Skeletal muscle satellite cell (primary cell): ENCODE results near the gene CCDC141.
"Not testable (repeated sequence)": the region's sequence is repeated elsewhere in the genome, so short reads cannot be mapped to it uniquely, and the experiment has no call there.

Experiments used
- H3K27me3 ChIP-seq: 2 replicates; pipeline ENCODE4 v1.7.0; 2013; ENCODE audit warnings: low read length; ENCODE audit not compliant: control insufficient read depth, insufficient read depth
- H3K36me3 ChIP-seq: 2 replicates; pipeline ENCODE4 v1.7.0; 2013; ENCODE audit warnings: mild to moderate bottlenecking, control low read depth, low read length; ENCODE audit not compliant: insufficient read depth
- H3K4me1 ChIP-seq: 2 replicates; pipeline ENCODE4 v1.7.0; 2013; ENCODE audit warnings: low read length; ENCODE audit not compliant: control insufficient read depth, insufficient read depth
- H3K4me2 ChIP-seq: 2 replicates; pipeline ENCODE4 v1.7.0; 2013; ENCODE audit warnings: mild to moderate bottlenecking, low read length
- H3K4me3 ChIP-seq: 2 replicates; pipeline ENCODE4 v1.7.0; 2013; ENCODE audit warnings: low read length
- H3K9ac ChIP-seq: 2 replicates; pipeline ENCODE4 v1.7.0; 2013; ENCODE audit warnings: mild to moderate bottlenecking, low read depth, low read length, moderate library complexity
- H3K9me3 ChIP-seq: replicated peaks from 2 replicates; pipeline ENCODE4 v1.7.0; 2013; ENCODE audit warnings: mild to moderate bottlenecking, control low read depth, low read length

CCDC141 gene

GRCh38 chr2:179036353-179036905 is 13.5 kb downstream of the CCDC141 start:
- H3K4me1 ChIP-seq = peaks cover 12% of the 10 kb centered on the region
- no peaks in the 10 kb centered on the region for H3K9me3 ChIP-seq
- H3K27me3 ChIP-seq = no peaks in the 10 kb centered on the region
- no peak overlapping the region for H3K4me3 ChIP-seq
- H3K9ac ChIP-seq = no peak overlapping the region
- no peak overlapping the region for H3K4me2 ChIP-seq
- no peaks in the 10 kb centered on the region for H3K36me3 ChIP-seq

GRCh38 chr2:179031731-179032408 is 18.1 kb downstream of the CCDC141 start:
- Histone ChIP-seq H3K4me1 (peaks cover 15% of the 10 kb centered on the region), H3K4me3 (no peak overlapping the region)

GRCh38 chr2:179024445-179024844 is 25.5 kb downstream of the CCDC141 start:
- H3K36me3 ChIP-seq = no peaks in the 10 kb centered on the region
- H3K9ac ChIP-seq = no peak overlapping the region
- H3K4me1 ChIP-seq = no peaks in the 10 kb centered on the region
- no peaks in the 10 kb centered on the region for H3K27me3 ChIP-seq
- H3K4me2 ChIP-seq = no peak overlapping the region
- H3K4me3 ChIP-seq = no peak overlapping the region
- peaks cover 4% of the 10 kb centered on the region for H3K9me3 ChIP-seq

More at GRCh38 chr2:179031731-179032408, 18.1 kb downstream of the CCDC141 start:
- H3K36me3 ChIP-seq = no peaks in the 10 kb centered on the region
- no peak overlapping the region for H3K9ac ChIP-seq
- peak overlapping the region; percentile 6 for H3K4me2 ChIP-seq
- no peaks in the 10 kb centered on the region for H3K27me3 ChIP-seq
- peaks cover 4% of the 10 kb centered on the region for H3K9me3 ChIP-seq

- Histone ChIP-seq H3K4me2 (no peak overlapping the region), H3K36me3 (no peaks in the 10 kb centered on the region), H3K4me3 (no peak overlapping the region), H3K9ac (no peak overlapping the region), H3K27me3 (no peaks in the 10 kb centered on the region), H3K9me3 (peaks cover under 1% of the 10 kb centered on the region), H3K4me1 (no peaks in the 10 kb centered on the region)
Observed at GRCh38 chr2:179022685-179023084, 27.3 kb downstream of the CCDC141 start.

GRCh38 chr2:179021258-179021657 is 28.7 kb downstream of the CCDC141 start:
- Histone ChIP-seq H3K9me3 (no peaks in the 10 kb centered on the region), H3K27me3 (no peaks in the 10 kb centered on the region), H3K36me3 (no peaks in the 10 kb centered on the region), H3K4me1 (no peaks in the 10 kb centered on the region), H3K4me2 (no peak overlapping the region), H3K9ac (no peak overlapping the region), H3K4me3 (no peak overlapping the region)

GRCh38 chr2:179020156-179020750 is 29.7 kb downstream of the CCDC141 start:
- no peaks in the 10 kb centered on the region for H3K27me3 ChIP-seq
- no peak overlapping the region for H3K4me2 ChIP-seq
- H3K9ac ChIP-seq = no peak overlapping the region
- H3K36me3 ChIP-seq = no peaks in the 10 kb centered on the region
- H3K4me1 ChIP-seq = no peaks in the 10 kb centered on the region
- H3K9me3 ChIP-seq = no peaks in the 10 kb centered on the region
- H3K4me3 ChIP-seq = no peak overlapping the region

GRCh38 chr2:179019260-179019659 is 30.7 kb downstream of the CCDC141 start:
- H3K9ac ChIP-seq = no peak overlapping the region
- H3K4me2 ChIP-seq = no peak overlapping the region
- H3K4me3 ChIP-seq = no peak overlapping the region
- H3K4me1 ChIP-seq = no peaks in the 10 kb centered on the region
- no peaks in the 10 kb centered on the region for H3K36me3 ChIP-seq
- H3K27me3 ChIP-seq = no peaks in the 10 kb centered on the region
- no peaks in the 10 kb centered on the region for H3K9me3 ChIP-seq

- no peak overlapping the region for H3K9ac ChIP-seq
- H3K27me3 ChIP-seq = no peaks in the 10 kb centered on the region
- H3K4me1 ChIP-seq = no peaks in the 10 kb centered on the region
- no peaks in the 10 kb centered on the region for H3K36me3 ChIP-seq
- H3K9me3 ChIP-seq = no peaks in the 10 kb centered on the region
- H3K4me3 ChIP-seq = no peak overlapping the region
- H3K4me2 ChIP-seq = no peak overlapping the region
Observed at GRCh38 chr2:179017773-179018357, 32.1 kb downstream of the CCDC141 start.

GRCh38 chr2:179014189-179014588 is 35.7 kb downstream of the CCDC141 start:
- not testable (repeated sequence) for H3K4me2 ChIP-seq, H3K4me3 ChIP-seq, H3K27me3 ChIP-seq, H3K9me3 ChIP-seq, H3K36me3 ChIP-seq, H3K9ac ChIP-seq, H3K4me1 ChIP-seq

GRCh38 chr2:179005976-179006375 is 44.0 kb downstream of the CCDC141 start:
- Histone ChIP-seq H3K36me3 (no peaks in the 10 kb centered on the region), H3K4me3 (no peak overlapping the region), H3K4me2 (no peak overlapping the region), H3K4me1 (no peaks in the 10 kb centered on the region), H3K27me3 (no peaks in the 10 kb centered on the region), H3K9ac (no peak overlapping the region), H3K9me3 (no peaks in the 10 kb centered on the region)

GRCh38 chr2:178999476-178999875 is 50.5 kb downstream of the CCDC141 start:
- H3K9me3 ChIP-seq = no peaks in the 10 kb centered on the region
- no peaks in the 10 kb centered on the region for H3K4me1 ChIP-seq
- H3K4me2 ChIP-seq = no peak overlapping the region

More at GRCh38 chr2:178999476-178999875, 50.5 kb downstream of the CCDC141 start:
- no peak overlapping the region for H3K9ac ChIP-seq
- H3K27me3 ChIP-seq = no peaks in the 10 kb centered on the region
- no peaks in the 10 kb centered on the region for H3K36me3 ChIP-seq
- H3K4me3 ChIP-seq = no peak overlapping the region
